ENCODE results near the gene KIF19. TPM values are rescaled to one million over a fixed set of nuclear protein-coding genes. Genes with fewer than 3 reads are reported as not detected.

The KIF19 gene
- total RNA-seq, 4 donors from 2014 or later = 0.65 to 0.91 (median 0.68) TPM; not detected in 1

- H3K4me3 ChIP-seq (ENCODE audit: low read depth, poor library complexity, severe bottlenecking) = no peak overlapping the region
- 68 to 78% methylated on average over 15 of the region's 15 CpGs for WGBS, 2 donors
- intact Hi-C loops (cut with DNase I; ENCODE audit: low total_unique reads) = loop anchor here (5.0 kb wide), 1 partner anchor 49 kb away; no protein-coding TSS in a partner anchor
- TF ChIP-seq POLR2A (IDR thresholded peaks at IDR 0.05) = no peak
- no peak for TF ChIP-seq CTCF (IDR thresholded peaks at IDR 0.05)
- DNase-seq (ENCODE audit: low spot score in 2 of 2) = no peak
Measured at GRCh38 chr17:74307984-74308773, 17.8 kb upstream of the KIF19 start.

GRCh38 chr17:74309902-74310301 is 16.1 kb upstream of the KIF19 start:
- WGBS, 2 donors = 40 to 58% methylated on average over 9 to 12 of the region's 12 CpGs
- intact Hi-C loops (cut with DNase I; ENCODE audit: low total_unique reads) = loop anchor here (5.0 kb wide), 1 partner anchor 47 kb away; no protein-coding TSS in a partner anchor
- no peak for TF ChIP-seq CTCF (IDR thresholded peaks at IDR 0.05)
- TF ChIP-seq POLR2A (IDR thresholded peaks at IDR 0.05) = no peak
- no peak overlapping the region for H3K4me3 ChIP-seq (ENCODE audit: low read depth, poor library complexity, severe bottlenecking)
- no peak for DNase-seq (ENCODE audit: low spot score in 2 of 2)

GRCh38 chr17:74314877-74315276 is 11.1 kb upstream of the KIF19 start:
- TF ChIP-seq POLR2A (IDR thresholded peaks at IDR 0.05) = no peak
- TF ChIP-seq CTCF (IDR thresholded peaks at IDR 0.05) = no peak
- WGBS, 2 donors = 84 to 87% methylated on average over 12 to 15 of the region's 15 CpGs
- DNase-seq (ENCODE audit: low spot score in 2 of 2) = no peak

GRCh38 chr17:74316220-74316619 is 9.8 kb upstream of the KIF19 start:
- no peak for TF ChIP-seq CTCF (IDR thresholded peaks at IDR 0.05)
- TF ChIP-seq POLR2A (IDR thresholded peaks at IDR 0.05) = no peak
- no peak for DNase-seq (ENCODE audit: low spot score in 2 of 2)
- H3K4me3 ChIP-seq (ENCODE audit: low read depth, poor library complexity, severe bottlenecking) = no peak overlapping the region
- intact Hi-C loops (cut with DNase I; ENCODE audit: low total_unique reads) = no loop called here
- WGBS, 2 donors = 55 to 69% methylated on average over 9 to 10 of the region's 10 CpGs

More at GRCh38 chr17:74314877-74315276, 11.1 kb upstream of the KIF19 start:
- intact Hi-C loops (cut with DNase I; ENCODE audit: low total_unique reads) = no loop called here
- H3K4me3 ChIP-seq (ENCODE audit: low read depth, poor library complexity, severe bottlenecking) = no peak overlapping the region

GRCh38 chr17:74317071-74317470 is 9.0 kb upstream of the KIF19 start:
- DNase-seq (ENCODE audit: low spot score in 2 of 2) = no peak
- TF ChIP-seq CTCF (IDR thresholded peaks at IDR 0.05) = no peak
- TF ChIP-seq POLR2A (IDR thresholded peaks at IDR 0.05) = no peak
- WGBS, 2 donors = 72% methylated on average over 16 of the region's 16 CpGs
- no peak overlapping the region for H3K4me3 ChIP-seq (ENCODE audit: low read depth, poor library complexity, severe bottlenecking)
- intact Hi-C loops (cut with DNase I; ENCODE audit: low total_unique reads) = no loop called here
